GM19239 (cell line): ENCODE data around the gene DNAJC1.

Experiments used
- DNase-seq: peaks from one replicate; pipeline ENCODE4 v3.0.0; 2011; ENCODE audit warnings: low spot score; ENCODE audit not compliant: insufficient read length
- FAIRE-seq: peaks from 2 replicates; lab custom pipeline; 2011; peaks lifted over from hg19 to GRCh38; lab: Jason Lieb, UNC

DNAJC1 gene

DNA sequence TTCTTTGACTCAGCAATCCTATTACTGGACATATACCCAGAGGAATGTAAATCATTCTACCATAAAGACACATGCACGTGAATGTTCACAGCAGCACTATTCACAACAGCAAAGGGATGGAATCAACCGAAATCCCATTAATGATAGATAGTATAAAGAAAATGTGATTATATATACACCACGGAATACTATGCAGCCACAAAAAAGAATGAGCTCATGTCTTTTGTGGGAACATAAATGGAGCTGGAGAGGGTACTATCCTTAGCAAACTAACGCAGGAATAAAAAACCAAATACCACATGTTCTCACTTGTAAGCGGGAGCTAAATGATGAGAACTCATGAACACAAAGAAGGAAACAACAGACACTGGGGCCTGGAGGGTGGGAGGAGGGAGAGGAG, 201.9 kb downstream of the DNAJC1 start:
- FAIRE-seq (peak; percentile 68), DNase-seq (no peak)

DNA sequence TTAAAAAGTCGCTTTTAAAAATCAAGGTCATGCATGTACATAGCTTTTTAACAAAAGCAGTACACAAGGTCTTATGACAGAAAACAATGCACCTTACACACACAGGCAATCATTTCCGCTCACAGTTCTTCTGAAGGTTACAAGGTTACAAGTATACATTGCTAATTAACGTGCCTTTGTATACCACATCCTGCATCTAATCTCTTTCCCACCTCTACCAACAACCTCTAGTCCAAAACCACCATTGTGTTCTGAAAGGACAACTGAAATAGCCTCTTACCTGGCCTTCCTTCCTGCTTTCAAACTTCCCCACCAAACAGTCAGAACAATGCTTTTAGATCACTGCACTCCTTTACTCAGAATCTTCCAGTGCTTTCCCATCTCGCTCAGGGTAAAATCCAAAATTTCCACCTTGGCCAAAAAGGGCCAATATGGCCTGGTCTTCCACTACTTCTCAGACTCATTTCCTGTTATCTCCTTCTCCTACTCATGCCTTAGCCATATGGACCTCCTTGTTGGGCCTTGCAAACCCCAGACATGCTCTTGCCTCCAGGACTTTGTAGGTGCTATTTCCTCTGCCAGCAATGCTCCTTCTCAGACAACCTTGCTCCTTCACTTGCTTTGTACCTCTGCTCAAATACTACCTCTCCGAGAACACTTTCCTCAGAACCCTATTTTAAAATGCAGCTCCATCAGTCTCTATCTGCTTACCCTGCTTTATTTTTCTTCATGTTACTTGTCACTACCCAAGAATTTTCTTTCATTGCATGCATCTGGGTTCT, 205.4 kb downstream of the DNAJC1 start:
- DNase-seq (no peak), FAIRE-seq (no peak)

DNA sequence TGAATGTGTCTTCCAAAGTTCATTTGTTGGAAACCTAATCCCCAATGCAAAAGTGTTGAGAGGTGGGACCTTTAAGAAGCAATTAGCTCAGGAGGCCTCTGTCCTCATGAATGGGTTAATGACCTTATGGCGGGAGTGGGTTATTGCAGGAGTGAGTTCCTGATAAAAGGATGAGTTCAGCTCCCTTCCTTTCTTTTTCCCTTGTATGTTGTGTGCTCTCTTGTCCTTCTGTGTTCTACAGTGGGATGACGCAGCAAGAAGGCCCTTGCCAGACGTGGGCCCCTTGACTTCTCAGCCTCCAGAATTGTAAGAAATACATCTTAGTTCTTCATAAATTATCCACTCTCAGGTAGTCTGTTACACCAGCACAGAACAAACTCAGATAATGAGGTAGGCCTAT, 206.0 kb downstream of the DNAJC1 start:
- FAIRE-seq (no peak), DNase-seq (no peak)

DNA sequence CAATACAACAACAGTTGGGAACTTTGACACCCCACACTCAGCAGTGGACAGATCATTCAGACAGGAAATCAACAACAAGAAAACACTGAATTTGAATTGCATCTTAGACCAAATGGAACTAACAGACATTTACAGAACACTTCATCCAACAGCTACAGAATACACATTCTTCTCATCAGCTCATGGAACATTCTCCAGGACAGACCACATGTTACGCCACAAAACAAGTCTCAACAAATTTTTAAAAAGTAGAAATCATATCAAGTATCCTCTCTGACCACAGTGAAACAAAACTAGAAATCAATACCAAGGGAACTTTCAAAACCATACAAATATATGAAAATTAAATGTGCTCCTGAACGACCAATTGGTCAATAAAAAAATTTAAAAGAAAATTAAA, 212.3 kb downstream of the DNAJC1 start:
- no peak for FAIRE-seq

DNA sequence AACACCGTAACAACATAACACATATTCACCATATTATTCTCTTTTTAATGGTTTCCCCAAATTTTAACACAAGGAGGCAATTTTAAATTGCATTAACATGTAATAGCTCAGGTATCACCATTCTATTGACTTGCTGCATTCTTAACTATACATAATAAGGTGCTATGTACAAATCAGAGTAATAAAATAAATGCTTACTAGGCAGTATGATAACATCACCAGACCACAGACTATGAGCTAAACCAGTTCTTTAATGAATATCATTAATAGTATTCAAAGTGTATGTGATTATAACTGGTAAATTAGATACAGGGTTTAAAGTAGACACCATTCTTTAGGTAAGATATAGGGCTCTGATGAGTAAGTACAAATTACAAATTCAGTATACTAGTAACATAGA, 226.6 kb downstream of the DNAJC1 start:
- DNase-seq = no peak
- FAIRE-seq = no peak

More for the DNA sequence above, 212.3 kb downstream of the DNAJC1 start:
- no peak for DNase-seq

DNA sequence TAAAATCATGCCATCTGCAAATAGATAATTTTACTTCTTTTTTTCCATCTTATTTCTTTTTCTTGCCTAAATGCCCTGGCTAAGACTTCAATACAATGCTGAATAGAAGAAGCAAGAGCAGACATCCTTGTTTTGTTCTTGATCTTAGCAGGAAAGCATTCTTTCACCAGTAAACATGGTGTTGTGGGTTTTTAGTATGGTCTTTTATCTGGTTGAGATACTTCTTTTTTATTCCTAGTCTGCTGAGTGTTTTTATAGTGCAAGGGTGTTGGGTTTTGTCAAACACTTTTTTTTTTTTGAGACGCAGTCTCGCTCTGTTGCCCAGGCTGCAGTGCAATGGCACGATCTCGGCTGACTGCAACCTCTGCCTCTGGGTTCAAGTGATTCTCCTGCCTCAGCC, 232.3 kb downstream of the DNAJC1 start:
- FAIRE-seq = no peak
- no peak for DNase-seq

DNA sequence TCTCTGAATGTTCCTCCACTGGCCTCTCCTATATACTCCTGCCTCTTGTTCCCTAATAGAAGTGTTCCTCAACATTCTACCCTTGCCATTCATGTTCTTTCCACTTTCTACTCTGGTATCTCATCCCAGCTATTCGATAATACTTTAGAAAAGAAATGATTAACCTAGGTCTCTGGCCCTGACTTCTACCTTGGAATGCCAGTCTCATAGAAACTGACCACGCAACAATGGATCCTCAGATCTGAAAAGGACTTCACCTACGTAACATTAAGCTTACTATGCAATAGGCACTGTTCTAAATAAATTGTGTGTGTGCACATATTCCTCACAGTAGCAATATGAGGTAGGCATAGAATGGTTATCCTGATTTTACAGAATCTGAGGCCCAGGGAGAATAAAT, 234.5 kb downstream of the DNAJC1 start:
- FAIRE-seq (no peak), DNase-seq (no peak)

DNA sequence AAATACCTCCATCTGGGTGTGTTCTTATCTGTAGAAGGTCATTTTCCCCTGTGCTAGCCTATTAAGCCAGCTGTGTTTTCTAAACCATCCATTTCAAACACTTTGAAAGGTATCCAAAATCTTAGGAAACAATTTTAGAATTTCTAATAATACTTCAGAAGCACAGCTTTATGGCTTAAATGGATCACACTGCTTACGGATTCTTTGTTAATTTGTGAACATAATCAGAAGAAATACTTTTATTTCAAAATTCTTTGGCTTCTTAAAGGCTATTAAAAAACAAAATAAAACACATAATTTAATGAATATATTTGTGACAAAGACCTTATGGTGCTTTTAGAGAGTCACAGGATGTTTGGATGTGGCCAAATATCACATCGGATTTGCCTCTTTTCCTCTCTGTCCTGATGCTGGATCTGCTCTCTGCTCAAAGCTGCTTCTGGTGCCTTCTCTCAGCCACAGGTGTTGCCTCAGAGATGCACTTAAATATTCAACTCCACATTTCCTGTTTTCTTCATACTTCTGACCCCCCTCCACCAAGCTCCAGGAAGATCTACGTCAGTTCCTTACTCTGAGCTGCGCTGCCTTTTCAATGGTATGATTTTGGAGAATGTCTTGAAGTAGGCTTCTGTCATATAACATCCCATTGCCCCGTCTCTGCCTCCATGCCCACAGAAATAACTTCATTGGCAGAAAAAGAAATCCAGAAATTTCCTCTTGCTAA, 238.9 kb downstream of the DNAJC1 start:
- no peak for FAIRE-seq

DNA sequence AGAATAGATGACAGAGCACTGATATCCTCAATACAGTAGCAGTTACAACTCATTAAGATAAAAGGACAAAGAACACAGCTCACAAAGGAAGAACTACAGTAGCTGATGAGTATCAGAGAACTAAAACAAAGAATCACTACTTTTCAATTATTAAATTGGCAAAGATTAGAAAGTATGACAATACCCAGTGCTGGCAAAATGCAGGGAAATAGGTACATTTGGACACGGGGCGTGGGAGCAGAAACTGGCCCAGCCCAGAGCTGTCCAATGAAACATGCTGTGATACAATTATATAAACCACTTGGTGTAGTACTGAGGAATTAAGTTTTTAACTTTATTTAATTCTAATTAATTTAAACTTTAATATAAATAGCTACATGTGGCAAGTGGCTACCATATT, 243.2 kb downstream of the DNAJC1 start:
- FAIRE-seq (no peak), DNase-seq (no peak)

More for the DNA sequence above, 238.9 kb downstream of the DNAJC1 start:
- DNase-seq = no peak

DNA sequence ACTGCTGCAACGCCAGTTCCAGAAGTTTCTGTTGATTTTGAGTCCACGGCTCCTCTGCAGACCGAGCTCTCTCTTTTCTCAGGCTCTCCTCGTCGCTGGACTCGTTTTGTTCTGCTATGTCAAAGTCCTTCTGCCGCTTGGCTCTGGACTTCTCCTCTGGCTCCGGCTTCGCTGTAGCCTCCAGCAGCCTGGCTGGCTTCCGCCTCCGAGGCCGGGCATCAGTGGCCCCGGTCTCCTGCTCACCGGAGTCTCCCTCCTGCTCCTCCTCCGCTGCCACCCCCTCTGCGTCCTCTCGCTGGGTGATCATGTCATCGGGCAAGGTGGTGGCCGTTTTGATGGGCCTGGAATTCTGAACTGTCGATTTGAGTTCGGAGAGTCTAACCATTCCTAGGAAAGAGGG, 244.3 kb downstream of the DNAJC1 start:
- DNase-seq (no peak), FAIRE-seq (no peak)

DNA sequence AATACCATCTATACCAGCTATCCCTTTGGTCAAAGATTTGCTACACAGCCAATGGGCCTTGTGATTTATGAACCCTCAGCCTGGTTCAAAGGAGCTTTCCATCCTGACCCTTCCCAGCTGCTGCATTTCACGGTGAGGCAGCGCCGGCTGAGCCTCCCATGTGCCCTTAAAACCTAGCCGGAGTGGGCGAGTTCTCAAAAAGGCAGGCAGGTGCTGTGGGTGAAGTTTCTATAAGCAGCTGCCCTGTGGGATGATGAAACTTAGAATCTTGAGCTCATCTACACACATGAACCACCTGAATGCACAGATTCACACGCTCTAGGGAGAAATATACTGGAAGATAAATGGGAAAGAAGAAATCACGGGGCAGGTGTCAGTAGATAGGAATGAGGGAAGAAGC, 244.8 kb downstream of the DNAJC1 start:
- DNase-seq (no peak), FAIRE-seq (no peak)

DNA sequence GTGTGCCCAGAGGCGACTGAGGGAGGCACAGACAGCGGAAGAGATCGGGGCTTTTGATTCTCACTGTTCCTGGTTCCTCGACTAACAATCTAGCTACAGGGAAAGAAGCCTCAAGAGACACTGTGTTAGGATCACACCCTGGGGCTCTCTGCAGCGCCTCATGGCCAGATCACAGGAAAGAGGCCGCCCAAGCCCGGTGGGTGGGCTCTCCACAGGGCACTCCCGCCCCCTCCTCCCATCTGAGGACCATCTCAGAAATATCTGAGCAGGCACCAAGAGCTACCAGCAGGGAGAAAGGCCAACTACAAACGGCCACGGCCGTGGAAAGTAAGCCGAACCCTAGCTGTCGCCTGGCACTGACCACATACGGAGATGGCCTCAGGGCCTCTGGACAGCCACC, 245.3 kb downstream of the DNAJC1 start:
- FAIRE-seq = no peak
- DNase-seq = no peak

DNA sequence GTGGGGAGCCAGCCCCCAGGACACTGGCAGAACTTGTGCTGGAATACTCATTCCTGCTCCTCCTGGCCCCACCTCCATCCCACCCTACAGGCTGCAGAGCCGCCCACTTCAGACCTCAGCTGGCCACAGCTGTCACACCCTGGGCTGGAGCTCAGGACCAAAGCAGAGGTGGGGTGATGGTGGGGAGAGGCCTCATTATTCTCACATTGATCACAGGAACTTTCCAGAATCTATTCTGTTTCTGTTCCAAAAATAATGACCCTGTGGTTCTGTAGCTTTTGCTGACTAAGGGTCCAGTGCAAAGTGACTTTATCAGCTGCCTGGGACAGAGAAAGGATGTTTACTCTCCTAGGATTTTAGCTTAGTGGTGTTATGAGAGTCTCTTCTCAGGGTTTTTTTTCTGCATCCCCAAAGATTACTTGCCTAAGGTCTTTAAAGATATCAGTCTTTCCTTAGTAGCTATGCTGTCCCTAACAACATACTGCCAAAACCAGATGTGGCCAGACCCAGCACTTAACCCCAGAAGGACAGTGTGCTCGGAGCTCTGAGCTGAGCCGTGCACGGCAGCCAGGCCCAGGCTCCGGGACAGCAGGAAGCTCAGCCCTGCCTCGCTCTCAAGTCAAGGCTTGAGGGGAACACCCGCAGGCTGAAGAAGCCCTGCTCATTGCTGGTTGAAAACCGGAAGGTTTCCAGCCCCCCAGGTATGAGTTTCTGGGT, 246.2 kb downstream of the DNAJC1 start:
- FAIRE-seq = no peak
- no peak for DNase-seq

DNA sequence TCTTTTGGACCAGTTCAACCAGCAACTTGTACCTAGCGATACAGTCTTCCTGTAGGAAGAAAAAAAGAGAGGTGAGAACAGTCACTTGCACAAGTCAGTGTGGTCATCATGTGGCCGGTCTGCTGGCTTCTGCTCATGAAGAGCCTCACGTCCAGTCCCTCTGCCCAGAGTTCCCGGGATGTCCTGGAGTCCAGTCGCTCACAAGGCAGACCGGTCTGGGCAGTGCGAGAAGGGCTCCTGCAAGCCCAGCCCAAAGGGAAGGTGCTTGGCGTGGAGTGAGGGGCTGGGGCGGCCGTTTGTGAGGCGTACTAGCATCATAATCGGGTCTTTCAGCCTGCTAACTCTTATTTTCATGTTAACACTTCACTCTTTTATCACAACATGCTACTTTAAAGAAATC, 246.8 kb downstream of the DNAJC1 start:
- DNase-seq (no peak), FAIRE-seq (no peak)

DNA sequence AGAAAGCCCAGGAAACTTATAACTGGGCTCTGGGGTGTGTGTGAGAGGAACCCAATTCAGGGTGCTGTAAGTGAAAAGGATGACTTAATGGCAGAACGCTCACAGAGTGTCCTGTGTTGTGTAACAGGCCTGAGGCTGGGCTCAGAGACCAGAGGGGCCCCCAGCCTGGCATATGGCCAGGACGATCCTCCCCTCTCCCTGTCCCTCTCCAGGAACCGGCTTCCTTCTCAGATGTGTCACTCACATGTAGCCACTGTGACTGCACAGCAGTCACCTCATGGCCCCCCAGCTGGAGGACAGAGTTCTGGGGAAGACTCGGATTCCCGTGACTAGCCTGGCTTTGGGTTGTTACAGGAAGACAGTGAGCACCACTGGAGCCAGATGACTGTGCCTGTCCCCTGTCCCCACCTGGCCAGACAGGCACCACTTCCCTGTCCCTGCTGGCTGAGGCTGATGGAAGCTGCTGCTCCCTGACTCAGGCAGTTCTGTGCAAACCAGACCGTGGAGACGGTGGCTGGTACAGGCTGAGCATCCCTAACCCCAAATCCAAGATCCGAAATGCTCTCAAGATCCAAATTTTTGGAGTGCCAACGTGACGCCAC, 249.0 kb downstream of the DNAJC1 start:
- FAIRE-seq (no peak), DNase-seq (no peak)

DNA sequence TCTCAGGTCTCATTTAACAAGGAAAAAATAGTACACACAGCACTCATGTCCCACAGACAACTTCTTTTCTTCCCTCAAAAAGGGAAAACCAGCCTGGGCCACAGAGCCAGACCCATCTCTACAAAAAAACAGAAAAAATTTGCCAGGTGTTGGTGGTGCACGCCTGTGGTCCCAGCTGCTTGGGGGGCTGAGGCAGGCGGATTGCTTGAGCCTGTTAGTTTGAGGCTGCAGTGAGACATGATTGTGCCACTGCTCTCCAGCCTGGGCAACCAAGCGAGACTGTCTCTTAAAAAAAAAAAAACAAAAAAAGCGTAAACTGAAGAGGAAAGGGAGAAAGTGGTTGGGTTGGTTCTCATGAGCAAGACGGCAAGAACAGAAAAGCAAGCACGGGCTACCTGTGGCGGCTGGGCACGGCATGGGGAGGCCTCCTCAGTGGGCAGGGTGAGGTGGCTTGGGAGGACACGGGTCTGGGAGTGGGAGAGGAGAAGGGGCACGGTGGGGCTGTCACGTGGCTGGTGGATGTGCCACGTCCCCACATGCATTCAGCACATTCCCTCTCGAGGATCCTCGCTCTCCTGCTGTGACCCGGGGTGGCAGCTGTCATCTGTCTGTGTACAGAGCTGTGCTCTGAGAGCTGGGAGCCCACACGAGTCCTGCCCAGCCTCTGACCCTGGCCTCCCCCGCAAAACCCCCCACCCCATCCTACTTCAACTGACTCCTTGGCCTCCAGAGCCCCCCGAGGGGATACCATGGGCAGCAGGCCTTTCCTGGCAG, 249.8 kb downstream of the DNAJC1 start:
- DNase-seq (no peak), FAIRE-seq (no peak)

DNA sequence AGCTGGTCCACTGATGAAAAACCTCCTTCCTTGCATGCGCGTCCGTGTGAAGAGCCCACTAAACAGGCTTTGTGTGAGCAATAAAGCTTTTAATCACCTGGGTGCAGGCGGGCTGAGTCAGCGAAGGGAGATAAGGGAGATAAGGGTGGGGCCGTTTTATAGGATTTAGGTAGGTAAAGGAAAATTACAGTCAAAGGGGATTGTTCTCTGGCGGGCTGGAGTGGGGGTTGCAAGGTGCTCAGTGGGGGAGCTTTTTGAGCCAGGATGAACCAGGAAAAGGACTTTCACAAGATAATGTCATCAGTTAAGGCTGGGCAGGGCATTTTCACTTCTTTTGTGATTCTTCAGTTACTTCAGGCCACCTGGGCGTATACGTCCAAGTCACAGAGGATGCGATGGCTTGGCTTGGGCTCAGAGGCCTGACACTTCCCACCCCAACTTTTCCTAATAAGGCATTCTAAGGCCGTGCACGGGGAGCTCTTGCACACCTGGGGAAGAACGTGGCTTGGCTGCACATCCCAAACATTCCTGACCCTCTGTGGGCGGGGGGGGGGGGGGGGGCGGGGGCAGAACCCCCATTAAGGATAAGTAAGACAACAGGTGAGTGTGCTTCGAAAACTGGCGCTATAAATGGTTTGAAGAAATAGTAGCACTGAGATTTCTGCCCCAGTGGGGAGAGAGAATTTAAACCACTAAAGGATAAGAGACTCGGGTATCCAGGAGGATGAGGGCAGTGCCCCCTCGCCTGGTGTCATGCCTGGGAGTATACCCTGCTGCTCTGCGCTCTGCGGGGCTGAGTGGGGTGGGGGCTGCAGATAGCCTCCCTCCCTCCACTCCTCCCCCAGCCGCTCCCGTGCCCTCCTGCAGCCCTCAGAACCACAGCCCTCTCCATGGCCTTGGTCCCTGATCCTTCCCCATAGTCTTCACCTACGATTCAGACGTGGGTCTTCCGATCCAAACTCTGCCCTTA, 251.9 kb downstream of the DNAJC1 start:
- FAIRE-seq = no peak

DNA sequence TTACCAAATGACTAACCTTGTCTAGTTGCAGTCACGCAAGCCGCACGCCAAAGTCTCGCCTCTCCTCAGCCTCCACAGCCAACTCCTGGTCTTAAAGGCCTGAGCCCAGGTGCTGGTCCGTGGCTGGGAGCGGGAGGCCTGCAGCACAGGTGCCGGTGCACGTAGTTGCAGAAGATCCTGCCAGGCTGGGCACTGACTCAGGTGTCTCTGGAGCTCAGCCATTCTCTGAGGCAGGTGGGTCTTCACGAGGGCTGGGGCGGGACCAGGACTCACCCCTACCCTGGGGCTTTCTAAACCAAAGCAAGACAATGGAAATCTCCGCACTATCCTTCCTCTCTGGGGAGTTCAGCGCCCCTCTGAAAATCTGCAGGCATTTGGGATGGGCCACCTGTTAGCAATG, 253.1 kb downstream of the DNAJC1 start:
- FAIRE-seq = no peak
- no peak for DNase-seq

More for the DNA sequence above, 251.9 kb downstream of the DNAJC1 start:
- DNase-seq = no peak

DNA sequence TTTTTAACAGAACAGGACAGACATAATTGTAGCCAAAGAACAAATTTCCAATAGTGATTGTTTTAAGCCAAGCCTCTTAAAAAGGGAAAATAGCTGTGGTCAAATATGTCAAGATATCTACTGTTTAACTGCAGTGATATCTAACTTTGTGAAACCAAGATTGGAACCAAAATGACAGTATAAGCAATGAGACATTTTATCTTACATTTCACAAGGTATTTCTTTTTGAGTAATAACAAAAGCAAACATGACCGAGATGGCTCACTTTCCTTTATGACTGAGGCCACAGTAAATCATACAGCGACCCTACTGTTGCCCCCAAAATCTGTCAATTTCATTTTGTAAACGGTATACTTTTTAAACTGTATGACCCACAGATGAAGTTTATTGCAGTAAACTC, 253.7 kb downstream of the DNAJC1 start:
- FAIRE-seq = no peak
- no peak for DNase-seq
